BLaER1 treated with 17β-estradiol and CSF1 and Interleukin-3, amounts not matched to agents 10 nM and 100 nM (cell line): ENCODE results near the gene OSTF1.

Source experiments
- H3K27ac ChIP-seq, 11 experiments: shearing (Covaris generic); formaldehyde crosslinking; 2 replicates each; pipeline ENCODE4 v1.8.1; 2022
- H3K27me3 ChIP-seq, 11 experiments: shearing (Covaris generic); formaldehyde crosslinking; 2 replicates each; pipeline ENCODE4 v1.8.1; 2022
- H3K36me3 ChIP-seq, 11 experiments: shearing (Covaris generic); formaldehyde crosslinking; 2 replicates each; pipeline ENCODE4 v1.8.1; 2022
- H3K4me1 ChIP-seq, 10 experiments: shearing (Covaris generic); formaldehyde crosslinking; 2 replicates each; pipeline ENCODE4 v1.8.1; 2022
- H3K4me2 ChIP-seq, 11 experiments: shearing (Covaris generic); formaldehyde crosslinking; 2 replicates each; pipeline ENCODE4 v1.8.1; 2022
- H3K4me3 ChIP-seq, 10 experiments: shearing (Covaris generic); formaldehyde crosslinking; 2 replicates each; pipeline ENCODE4 v1.8.1; 2022
- H3K9ac ChIP-seq, 11 experiments: shearing (Covaris generic); formaldehyde crosslinking; 2 replicates each; pipeline ENCODE4 v1.8.1; 2022
- H3K9me3 ChIP-seq, 11 experiments: shearing (Covaris generic); formaldehyde crosslinking; replicated peaks in 1 of 11; 2 replicates each; pipeline ENCODE4 v1.8.1; 2022
- H4K20me1 ChIP-seq, 11 experiments: shearing (Covaris generic); formaldehyde crosslinking; 2 replicates each; pipeline ENCODE4 v1.8.1; 2022
- Cebpa-rat ChIP-seq, 11 experiments: shearing (Covaris generic); IDR thresholded peaks; 2 replicates each; pipeline ENCODE4 v1.8.1; 2022

Gene OSTF1

DNA sequence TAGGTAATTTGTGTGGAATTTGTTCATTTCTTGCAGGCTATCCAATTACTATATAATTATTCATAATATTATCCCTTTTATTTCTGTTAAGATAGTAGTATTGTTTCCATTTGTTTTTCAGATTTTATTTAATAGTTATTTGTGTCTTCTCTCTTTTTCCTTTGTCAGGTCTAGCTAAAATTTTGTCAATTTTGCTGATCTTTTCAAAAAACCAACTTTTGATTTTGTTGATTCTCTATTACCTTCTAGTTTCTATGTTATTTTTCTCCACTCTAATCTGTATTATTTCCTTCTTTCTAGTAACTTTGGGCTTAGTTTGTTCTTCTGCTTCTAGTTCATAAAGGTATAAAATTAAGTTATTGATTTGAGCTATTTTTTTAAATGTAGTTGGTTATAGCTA is 76.3 kb downstream of the OSTF1 start:
- no peak overlapping the region for H3K27ac ChIP-seq
- H3K9ac ChIP-seq = no peak overlapping the region
- H3K4me2 ChIP-seq = no peak overlapping the region
- TF ChIP-seq Cebpa-rat (IDR thresholded peaks at IDR 0.05) = no peak
- no peaks in the 10 kb centered on the region for H4K20me1 ChIP-seq
- no peak overlapping the region for H3K4me3 ChIP-seq
- peaks cover 0 to 27% (median 0%) of the 10 kb centered on the region in 10 experiments; a peak in 7 of 20 replicates for H3K4me1 ChIP-seq
- peaks cover 26 to 50% (median 39%) of the 10 kb centered on the region in 11 experiments for H3K9me3 ChIP-seq
- H3K27me3 ChIP-seq = no peaks in the 10 kb centered on the region
- peaks cover 0 to 100% (median 22%) of the 10 kb centered on the region in 11 experiments; a peak in 13 of 22 replicates for H3K36me3 ChIP-seq

DNA sequence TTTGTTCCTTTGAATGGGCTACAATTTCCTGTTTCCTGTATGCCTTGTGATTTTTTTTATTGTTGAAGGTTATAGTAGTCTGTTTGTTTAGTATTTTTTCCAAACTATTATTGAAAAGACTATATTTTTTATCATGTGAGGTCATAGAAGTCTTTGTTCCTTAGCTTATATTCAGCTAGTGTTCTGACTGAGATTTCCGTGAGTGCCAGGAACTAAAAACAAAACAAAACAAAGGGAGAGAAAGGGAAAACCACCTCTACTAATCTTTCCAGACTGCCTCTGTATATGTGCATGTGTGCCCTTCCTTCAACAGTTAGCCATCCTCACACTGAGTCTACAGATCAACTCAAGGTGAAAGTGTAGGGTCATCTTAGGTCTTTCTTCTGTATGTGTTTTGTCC is 79.0 kb downstream of the OSTF1 start:
- Histone ChIP-seq H3K27ac (no peak overlapping the region), H3K9ac (no peak overlapping the region), H4K20me1 (no peaks in the 10 kb centered on the region), H3K9me3 (peaks cover 22 to 45% (median 37%) of the 10 kb centered on the region in 11 experiments), H3K27me3 (no peaks in the 10 kb centered on the region), H3K36me3 (peaks cover 0 to 98% (median 28%) of the 10 kb centered on the region in 11 experiments; a peak in 13 of 22 replicates), H3K4me1 (peaks cover 6 to 44% (median 8%) of the 10 kb centered on the region in 10 experiments; a peak in 16 of 20 replicates), H3K4me2 (no peak overlapping the region; a peak in 1 of 22 replicates), H3K4me3 (no peak overlapping the region)
- no peak for TF ChIP-seq Cebpa-rat (IDR thresholded peaks at IDR 0.05)

DNA sequence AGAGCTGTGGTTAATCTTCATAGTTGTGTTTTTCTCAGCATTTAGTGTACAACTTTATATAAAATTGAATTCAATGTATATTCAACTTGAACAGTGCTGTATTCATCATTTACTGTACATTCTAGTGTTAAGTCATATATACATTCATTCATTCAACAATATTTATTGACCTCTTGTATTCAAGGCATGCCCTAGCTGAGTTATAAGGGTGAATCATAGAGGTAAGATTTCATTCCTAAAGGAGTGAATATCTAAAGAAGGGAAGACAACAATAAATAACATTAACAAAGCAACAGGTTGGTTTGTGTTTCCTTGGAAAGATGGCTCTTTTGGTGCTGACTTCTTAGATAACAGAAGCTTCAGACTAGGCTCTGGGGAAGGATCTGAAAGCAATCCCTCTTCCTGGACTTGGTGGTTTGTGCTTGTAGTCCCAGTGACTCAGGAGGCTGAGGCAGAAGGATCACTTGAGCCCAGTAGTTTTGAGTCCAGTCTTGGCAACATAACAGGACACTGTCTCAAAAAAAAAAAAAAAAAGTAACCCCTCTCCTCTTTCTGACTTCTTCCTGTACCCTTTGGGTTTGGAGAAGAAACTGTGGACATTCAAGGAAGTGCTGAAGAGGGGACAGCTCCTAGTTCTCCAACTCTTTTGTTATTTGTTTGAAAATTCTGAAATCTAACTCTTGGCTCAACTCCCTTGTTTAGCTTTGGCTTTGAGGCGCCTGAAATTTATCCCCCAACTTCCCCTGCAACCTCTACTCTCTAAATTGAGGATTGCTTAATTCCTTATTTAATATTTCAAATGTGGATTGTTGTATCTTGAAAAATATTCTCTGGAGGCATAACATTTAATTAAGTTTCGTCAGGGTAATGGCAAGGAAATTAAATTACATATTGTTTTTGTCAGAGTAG is 80.2 kb downstream of the OSTF1 start:
- Histone ChIP-seq H3K9ac (no peak overlapping the region), H3K4me3 (no peak overlapping the region), H3K4me2 (peak overlapping the region in 2 of 11 experiments; percentile 14 to 48; a peak in 3 of 22 replicates), H4K20me1 (no peaks in the 10 kb centered on the region), H3K9me3 (peaks cover 11 to 32% (median 24%) of the 10 kb centered on the region in 11 experiments), H3K36me3 (peaks cover 0 to 98% (median 28%) of the 10 kb centered on the region in 11 experiments; a peak in 13 of 22 replicates), H3K27me3 (no peaks in the 10 kb centered on the region), H3K27ac (no peak overlapping the region; a peak in 1 of 22 replicates), H3K4me1 (peaks cover 6 to 44% (median 8%) of the 10 kb centered on the region in 10 experiments; a peak in 16 of 20 replicates)
- TF ChIP-seq Cebpa-rat (IDR thresholded peaks at IDR 0.05) = no peak

DNA sequence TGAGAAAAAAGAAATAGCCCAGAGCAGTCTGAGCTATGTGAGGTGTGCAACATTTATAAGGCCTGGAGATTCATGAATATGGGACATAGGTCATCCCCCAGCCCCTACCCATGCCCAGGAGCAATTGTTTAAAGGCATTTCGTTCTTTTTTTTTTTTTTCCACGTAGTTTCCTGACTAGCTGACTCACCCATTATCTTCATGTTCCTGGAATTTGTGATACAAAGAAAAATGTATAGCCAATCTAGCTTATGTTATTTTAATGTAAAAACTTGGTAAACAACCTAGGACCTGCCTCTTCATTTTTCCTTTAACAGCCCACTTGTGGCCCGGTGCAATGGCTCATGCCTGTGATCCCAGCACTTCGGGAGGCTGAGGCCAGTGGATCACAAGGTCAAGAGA is 81.3 kb downstream of the OSTF1 start:
- H4K20me1 ChIP-seq = no peaks in the 10 kb centered on the region
- peaks cover 6 to 54% (median 10%) of the 10 kb centered on the region in 10 experiments; a peak in 18 of 20 replicates for H3K4me1 ChIP-seq
- peak overlapping the region in 3 of 11 experiments; percentile 11 to 56 (median 40); a peak in 2 of 22 replicates for H3K4me2 ChIP-seq
- no peak overlapping the region; a peak in 1 of 22 replicates for H3K27ac ChIP-seq
- peaks cover 0 to 97% (median 28%) of the 10 kb centered on the region in 11 experiments; a peak in 12 of 22 replicates for H3K36me3 ChIP-seq
- peaks cover 4 to 21% (median 14%) of the 10 kb centered on the region in 11 experiments; a peak in 16 of 22 replicates for H3K9me3 ChIP-seq
- no peaks in the 10 kb centered on the region for H3K27me3 ChIP-seq
- no peak overlapping the region for H3K9ac ChIP-seq
- TF ChIP-seq Cebpa-rat (IDR thresholded peaks at IDR 0.05) = no peak
- H3K4me3 ChIP-seq = no peak overlapping the region

DNA sequence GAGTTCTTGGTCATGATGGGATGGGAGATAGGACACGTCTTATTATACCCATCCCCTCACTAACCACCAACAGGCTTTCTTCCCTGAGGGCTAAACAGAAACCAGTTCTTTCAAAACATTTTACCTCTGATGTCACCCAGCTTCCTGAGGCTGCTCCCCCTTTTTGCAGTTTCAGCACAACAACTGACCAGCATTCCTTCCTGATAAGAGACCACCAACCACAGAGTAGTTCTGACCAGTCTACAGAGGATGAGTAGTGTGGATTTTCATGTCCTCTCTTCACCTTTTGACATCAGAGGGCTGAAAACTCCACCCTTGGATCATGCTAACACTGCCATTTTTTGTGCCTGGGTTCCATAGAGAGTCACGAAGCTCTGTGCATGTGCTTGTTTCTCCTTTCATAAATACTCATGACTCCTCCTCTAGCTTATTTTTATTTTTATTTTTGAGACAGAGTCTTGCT is 82.6 kb downstream of the OSTF1 start:
- Histone ChIP-seq H3K4me3 (no peak overlapping the region), H3K9ac (no peak overlapping the region), H4K20me1 (no peaks in the 10 kb centered on the region), H3K4me1 (peaks cover 16 to 67% (median 23%) of the 10 kb centered on the region in 10 experiments), H3K4me2 (peak overlapping the region; percentile 25 to 60 (median 41); a peak in 18 of 22 replicates), H3K27me3 (no peaks in the 10 kb centered on the region), H3K36me3 (peaks cover 0 to 86% (median 26%) of the 10 kb centered on the region in 11 experiments; a peak in 12 of 22 replicates), H3K9me3 (peaks cover 4 to 13% (median 7%) of the 10 kb centered on the region in 11 experiments; a peak in 16 of 22 replicates), H3K27ac (peak overlapping the region in 6 of 11 experiments; percentile 0 to 31 (median 16); a peak in 5 of 22 replicates)
- TF ChIP-seq Cebpa-rat (IDR thresholded peaks at IDR 0.05) = no peak; a peak in 1 of 22 replicates

DNA sequence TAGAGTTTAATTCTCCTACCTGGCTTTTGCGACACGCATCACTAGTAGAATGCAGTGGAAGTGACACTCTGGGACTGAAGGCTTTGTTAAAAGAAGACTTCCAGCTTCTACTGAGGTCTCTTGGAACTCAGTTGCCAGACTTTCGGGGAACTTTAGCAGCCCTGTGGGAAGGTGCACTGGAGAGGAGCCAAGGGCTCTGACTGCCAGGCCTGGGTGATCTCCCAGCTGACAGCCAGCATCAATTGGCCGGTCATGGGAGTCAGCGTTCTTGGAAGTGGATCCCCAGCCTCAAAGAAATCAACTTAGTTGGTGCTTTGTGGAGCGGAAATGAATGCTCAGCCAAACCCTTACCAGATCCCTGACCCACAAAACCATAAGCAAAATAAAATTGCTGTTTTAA is 87.1 kb downstream of the OSTF1 start:
- TF ChIP-seq Cebpa-rat (IDR thresholded peaks at IDR 0.05) = no peak
- peaks cover 0 to 67% (median 0%) of the 10 kb centered on the region in 11 experiments; a peak in 7 of 22 replicates for H3K36me3 ChIP-seq
- H3K27ac ChIP-seq = peak overlapping the region; percentile 20 to 66 (median 49); a peak in 20 of 22 replicates
- H3K27me3 ChIP-seq = no peaks in the 10 kb centered on the region
- peak overlapping the region in 2 of 11 experiments; percentile 11 to 12; a peak in 2 of 22 replicates for H3K9ac ChIP-seq
- no peak overlapping the region for H3K4me3 ChIP-seq
- peaks cover 33 to 44% (median 40%) of the 10 kb centered on the region in 10 experiments for H3K4me1 ChIP-seq
- no peaks in the 10 kb centered on the region; a peak in 1 of 22 replicates for H3K9me3 ChIP-seq
- H4K20me1 ChIP-seq = no peaks in the 10 kb centered on the region
- H3K4me2 ChIP-seq = peak overlapping the region; percentile 54 to 78 (median 64)

DNA sequence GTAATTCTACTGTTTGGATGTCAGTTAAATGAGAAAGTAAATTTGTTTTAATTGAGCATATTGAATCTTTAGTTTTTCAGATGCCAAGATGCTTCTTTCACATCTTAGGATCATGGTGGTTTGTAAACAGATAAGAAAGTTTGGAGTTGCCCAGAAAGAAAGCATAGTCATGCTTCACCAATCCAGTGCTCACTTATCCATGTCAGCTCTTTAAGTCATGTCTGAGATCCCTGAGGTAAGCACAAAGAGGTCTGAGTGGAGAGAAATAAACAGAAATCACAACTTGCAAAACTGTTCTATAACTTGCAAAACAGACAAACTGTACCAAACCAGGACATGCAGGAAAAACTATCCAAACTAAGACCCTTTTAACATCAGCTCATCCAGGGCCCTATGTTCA is 87.7 kb downstream of the OSTF1 start:
- Histone ChIP-seq H3K4me2 (peak overlapping the region; percentile 54 to 78 (median 64); a peak in 21 of 22 replicates), H3K9ac (peak overlapping the region in 5 of 11 experiments; percentile 12 to 46 (median 31); a peak in 5 of 22 replicates), H3K4me1 (peaks cover 28 to 38% (median 34%) of the 10 kb centered on the region in 10 experiments), H4K20me1 (no peaks in the 10 kb centered on the region), H3K27ac (peak overlapping the region in 9 of 11 experiments; percentile 20 to 66 (median 51); a peak in 17 of 22 replicates), H3K27me3 (no peaks in the 10 kb centered on the region), H3K9me3 (no peaks in the 10 kb centered on the region; a peak in 1 of 22 replicates), H3K36me3 (peaks cover 0 to 61% (median 0%) of the 10 kb centered on the region in 11 experiments; a peak in 7 of 22 replicates), H3K4me3 (no peak overlapping the region)
- no peak for TF ChIP-seq Cebpa-rat (IDR thresholded peaks at IDR 0.05)

DNA sequence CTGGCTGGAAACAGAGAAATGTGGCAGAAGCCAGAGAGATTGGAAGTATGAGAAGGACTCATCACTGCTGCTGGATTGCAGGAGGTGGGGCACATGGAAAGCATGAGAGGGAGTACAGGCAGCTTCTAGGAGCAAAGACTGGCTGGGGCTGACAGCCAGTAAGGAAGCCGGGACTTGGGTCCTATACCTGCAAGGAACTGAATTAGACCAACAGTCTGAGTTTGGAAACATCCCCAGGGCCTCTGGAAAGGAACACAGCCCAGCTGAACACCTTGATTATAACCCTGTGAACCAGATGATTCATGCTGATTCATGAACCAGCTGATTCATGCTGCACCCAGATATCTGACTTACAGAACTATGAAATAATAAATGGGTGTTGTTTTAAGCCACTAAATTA is 93.4 kb downstream of the OSTF1 start:
- H3K27ac ChIP-seq = no peak overlapping the region
- H3K9me3 ChIP-seq = peaks cover 0 to 9% (median 0%) of the 10 kb centered on the region in 11 experiments; a peak in 4 of 22 replicates
- H3K27me3 ChIP-seq = no peaks in the 10 kb centered on the region
- H3K36me3 ChIP-seq = peaks cover 0 to 54% (median 0%) of the 10 kb centered on the region in 11 experiments; a peak in 9 of 22 replicates
- H3K9ac ChIP-seq = no peak overlapping the region
- TF ChIP-seq Cebpa-rat (IDR thresholded peaks at IDR 0.05) = no peak
- H3K4me1 ChIP-seq = peaks cover 9 to 22% (median 11%) of the 10 kb centered on the region in 10 experiments
- H3K4me3 ChIP-seq = no peak overlapping the region
- no peak overlapping the region for H3K4me2 ChIP-seq
- H4K20me1 ChIP-seq = no peaks in the 10 kb centered on the region
